Panc1 (cell line): ENCODE results near the gene CASQ2.

Experiments
- POLR2AphosphoS5 ChIP-seq: IDR thresholded peaks from 2 replicates; pipeline ENCODE4 v1.6.1; 2012; ENCODE audit warnings: mild to moderate bottlenecking, low read depth, low read length, moderate library complexity
- SIN3A ChIP-seq: IDR thresholded peaks from 2 replicates; pipeline ENCODE4 v1.6.1; 2012; ENCODE audit warnings: low read depth, mild to moderate bottlenecking, low read length, moderate library complexity, borderline replicate concordance; ENCODE audit not compliant: insufficient read depth
- TCF7L2 ChIP-seq: IDR thresholded peaks from 2 replicates; pipeline ENCODE4 v1.6.1; 2011; ENCODE audit warnings: mild to moderate bottlenecking, low read depth, low read length, inconsistent platforms
- TF ChIP-seq, protein P1 (sequence below): fragments of 450-650 bp; IDR thresholded peaks from 2 replicates; pipeline ENCODE4 v1.5.1; 2017; ENCODE audit warnings: mild to moderate bottlenecking
- TF ChIP-seq, protein P2 (sequence below), 2 experiments: IDR thresholded peaks; 2 replicates each; pipeline ENCODE4 v1.6.1; 2011 to 2012; ENCODE audit warnings: low read depth in 2 of 2, control low read depth in 1 of 2, low read length in 1 of 2, mild to moderate bottlenecking in 1 of 2, moderate library complexity in 1 of 2; ENCODE audit not compliant: insufficient read depth in 1 of 2

DNA sequence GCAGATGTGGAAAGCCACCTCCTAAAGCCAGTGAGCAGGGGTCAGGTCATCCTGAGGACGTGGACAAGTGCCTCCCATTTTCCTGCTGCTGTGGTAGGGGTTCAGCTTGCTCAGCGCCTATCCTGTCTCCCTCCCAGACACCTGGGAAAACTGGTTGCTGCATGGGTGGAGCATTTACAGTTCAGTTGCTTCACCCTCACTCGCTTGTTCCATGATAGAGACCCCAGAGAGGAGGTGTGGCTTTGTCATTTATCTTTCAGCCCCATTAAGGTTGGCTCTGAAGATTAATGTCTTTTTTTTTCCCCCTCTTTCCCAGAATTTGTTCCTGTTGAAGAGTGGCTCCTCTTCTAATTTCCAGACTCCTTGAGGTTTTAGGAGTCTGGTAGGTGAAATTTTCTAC is 117.6 kb downstream of the CASQ2 start:
- TF ChIP-seq, protein P1, sequence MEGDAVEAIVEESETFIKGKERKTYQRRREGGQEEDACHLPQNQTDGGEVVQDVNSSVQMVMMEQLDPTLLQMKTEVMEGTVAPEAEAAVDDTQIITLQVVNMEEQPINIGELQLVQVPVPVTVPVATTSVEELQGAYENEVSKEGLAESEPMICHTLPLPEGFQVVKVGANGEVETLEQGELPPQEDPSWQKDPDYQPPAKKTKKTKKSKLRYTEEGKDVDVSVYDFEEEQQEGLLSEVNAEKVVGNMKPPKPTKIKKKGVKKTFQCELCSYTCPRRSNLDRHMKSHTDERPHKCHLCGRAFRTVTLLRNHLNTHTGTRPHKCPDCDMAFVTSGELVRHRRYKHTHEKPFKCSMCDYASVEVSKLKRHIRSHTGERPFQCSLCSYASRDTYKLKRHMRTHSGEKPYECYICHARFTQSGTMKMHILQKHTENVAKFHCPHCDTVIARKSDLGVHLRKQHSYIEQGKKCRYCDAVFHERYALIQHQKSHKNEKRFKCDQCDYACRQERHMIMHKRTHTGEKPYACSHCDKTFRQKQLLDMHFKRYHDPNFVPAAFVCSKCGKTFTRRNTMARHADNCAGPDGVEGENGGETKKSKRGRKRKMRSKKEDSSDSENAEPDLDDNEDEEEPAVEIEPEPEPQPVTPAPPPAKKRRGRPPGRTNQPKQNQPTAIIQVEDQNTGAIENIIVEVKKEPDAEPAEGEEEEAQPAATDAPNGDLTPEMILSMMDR = no peak
- TF ChIP-seq POLR2AphosphoS5 (no peak), SIN3A (no peak), TCF7L2 (no peak)
- TF ChIP-seq, protein P2, sequence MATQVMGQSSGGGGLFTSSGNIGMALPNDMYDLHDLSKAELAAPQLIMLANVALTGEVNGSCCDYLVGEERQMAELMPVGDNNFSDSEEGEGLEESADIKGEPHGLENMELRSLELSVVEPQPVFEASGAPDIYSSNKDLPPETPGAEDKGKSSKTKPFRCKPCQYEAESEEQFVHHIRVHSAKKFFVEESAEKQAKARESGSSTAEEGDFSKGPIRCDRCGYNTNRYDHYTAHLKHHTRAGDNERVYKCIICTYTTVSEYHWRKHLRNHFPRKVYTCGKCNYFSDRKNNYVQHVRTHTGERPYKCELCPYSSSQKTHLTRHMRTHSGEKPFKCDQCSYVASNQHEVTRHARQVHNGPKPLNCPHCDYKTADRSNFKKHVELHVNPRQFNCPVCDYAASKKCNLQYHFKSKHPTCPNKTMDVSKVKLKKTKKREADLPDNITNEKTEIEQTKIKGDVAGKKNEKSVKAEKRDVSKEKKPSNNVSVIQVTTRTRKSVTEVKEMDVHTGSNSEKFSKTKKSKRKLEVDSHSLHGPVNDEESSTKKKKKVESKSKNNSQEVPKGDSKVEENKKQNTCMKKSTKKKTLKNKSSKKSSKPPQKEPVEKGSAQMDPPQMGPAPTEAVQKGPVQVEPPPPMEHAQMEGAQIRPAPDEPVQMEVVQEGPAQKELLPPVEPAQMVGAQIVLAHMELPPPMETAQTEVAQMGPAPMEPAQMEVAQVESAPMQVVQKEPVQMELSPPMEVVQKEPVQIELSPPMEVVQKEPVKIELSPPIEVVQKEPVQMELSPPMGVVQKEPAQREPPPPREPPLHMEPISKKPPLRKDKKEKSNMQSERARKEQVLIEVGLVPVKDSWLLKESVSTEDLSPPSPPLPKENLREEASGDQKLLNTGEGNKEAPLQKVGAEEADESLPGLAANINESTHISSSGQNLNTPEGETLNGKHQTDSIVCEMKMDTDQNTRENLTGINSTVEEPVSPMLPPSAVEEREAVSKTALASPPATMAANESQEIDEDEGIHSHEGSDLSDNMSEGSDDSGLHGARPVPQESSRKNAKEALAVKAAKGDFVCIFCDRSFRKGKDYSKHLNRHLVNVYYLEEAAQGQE (IDR thresholded peaks at IDR 0.05; ENCODE audit: insufficient read depth in 1 of 2, low read depth in 2 of 2, low read length in 1 of 2) = no peak
